Body of pancreas (tissue), 4 donors: ENCODE results near the gene IFIT1B. TPM values are rescaled to one million over a fixed set of nuclear protein-coding genes. Genes with fewer than 3 reads are reported as not detected.

ENCODE experiments used
- ATAC-seq: fragments of 150-250 bp; one replicate; pipeline ENCODE4 v1.9.1; 2016
- DNase-seq, 4 donors: peaks; one replicate each; pipeline ENCODE4 v3.0.0-alpha.2; 2019
- H3K27ac ChIP-seq, 4 donors: fragments of 200-600 bp; sonication (generic); 1 replicate in 3 of 4; 2 replicates in 1 of 4; pipeline versions ENCODE4 v1.5.1 to v1.6.1; 2016 to 2019; ENCODE audit warnings: mild to moderate bottlenecking in 1 of 4, mixed read lengths in 1 of 4, moderate library complexity in 1 of 4
- H3K27me3 ChIP-seq, 2 donors: fragments of 200-600 bp; sonication (generic); one replicate each; pipeline ENCODE4 v1.6.0; 2016; ENCODE audit warnings: mild to moderate bottlenecking in 1 of 2
- H3K36me3 ChIP-seq, 2 donors: fragments of 200-600 bp; sonication (generic); replicated peaks in 1 of 2; 2 replicates each; pipeline ENCODE4 v1.5.1; 2016; ENCODE audit warnings: low read depth in 2 of 2; ENCODE audit not compliant: insufficient read depth in 1 of 2
- H3K4me1 ChIP-seq: fragments of 200-600 bp; sonication (generic); one replicate; pipeline ENCODE4 v1.6.0; 2016
- H3K4me3 ChIP-seq, 2 donors: fragments of 200-600 bp; sonication (generic); 1 replicate in 1 of 2; 2 replicates in 1 of 2; pipeline ENCODE4 v1.5.1; 2016 to 2019
- H3K9me3 ChIP-seq, 3 donors: fragments of 200-600 bp; sonication (generic); 1 replicate in 2 of 3; 2 replicates in 1 of 3; pipeline ENCODE4 v1.5.1; 2016
- CTCF ChIP-seq, 7 experiments: fragments of 450-650 bp in 4 of 7; fragments of 200-600 bp in 3 of 7; sonication (generic) in 3 of 7; IDR thresholded peaks; one replicate each; pipeline ENCODE4 v1.5.1; 2016 to 2019; ENCODE audit warnings: antibody characterized with exemption in 7 of 7
- POLR2A ChIP-seq, 3 donors: fragments of 450-650 bp; IDR thresholded peaks; one replicate each; pipeline ENCODE4 v1.6.1; 2016; ENCODE audit warnings: antibody characterized with exemption in 3 of 3, mild to moderate bottlenecking in 2 of 3
- WGBS, 2 donors: methylation state at CpG; one replicate each; pipeline ENCODE4 v1.1.5; 2017; 5-methylcytosine and 5-hydroxymethylcytosine counted together
- intact Hi-C: fragments of 100-400 bp; cut with DNase I; formaldehyde crosslinking; loops from one replicate; pipeline ENCODE4 v1.15.1; 2023
- total RNA-seq, 2 donors: library from RNA; depleted of rRNA; stranded (reverse); fragments of >200 nt; gene quantifications; one replicate each; pipeline ENCODE4 v1.1.0, GENCODE V29; 2016

The IFIT1B gene
- total RNA-seq, 2 donors from 2014 or later, result not detected

GRCh38 chr10:89362929-89363328 lies 14.9 kb upstream of the IFIT1B start:
- H3K4me3 ChIP-seq, result no peak overlapping the region
- ATAC-seq (no peak), DNase-seq (no peak)
- no peaks in the 10 kb centered on the region for H3K36me3 ChIP-seq
- H3K9me3 ChIP-seq, result no peaks in the 10 kb centered on the region
- peaks cover 7% of the 10 kb centered on the region for H3K4me1 ChIP-seq
- no peak overlapping the region for H3K27ac ChIP-seq
- TF ChIP-seq POLR2A (IDR thresholded peaks at IDR 0.05) (no peak), CTCF (IDR thresholded peaks at IDR 0.05) (no peak)
- no peaks in the 10 kb centered on the region for H3K27me3 ChIP-seq
- intact Hi-C loops, result no loop called here

- no peak for ATAC-seq
- Histone ChIP-seq H3K27me3 (no peaks in the 10 kb centered on the region), H3K36me3 (no peaks in the 10 kb centered on the region), H3K4me3 (no peak overlapping the region), H3K27ac (no peak overlapping the region), H3K9me3 (no peaks in the 10 kb centered on the region), H3K4me1 (peaks cover 8% of the 10 kb centered on the region)
- 74 to 77% methylated on average over 6 of the region's 6 CpGs for WGBS, 2 donors
- intact Hi-C loops, result no loop called here
- DNase-seq, result no peak
- TF ChIP-seq CTCF (IDR thresholded peaks at IDR 0.05), result no peak
- no peak for TF ChIP-seq POLR2A (IDR thresholded peaks at IDR 0.05)
Observed at GRCh38 chr10:89363729-89364442, 14.0 kb upstream of the IFIT1B start.

GRCh38 chr10:89364531-89364930 lies 13.3 kb upstream of the IFIT1B start:
- Histone ChIP-seq H3K27ac (no peak overlapping the region), H3K27me3 (no peaks in the 10 kb centered on the region), H3K36me3 (no peaks in the 10 kb centered on the region), H3K4me1 (peaks cover 14% of the 10 kb centered on the region), H3K9me3 (no peaks in the 10 kb centered on the region), H3K4me3 (no peak overlapping the region)
- 93 to 100% methylated on average over 1 of the region's 1 CpG for WGBS, 2 donors
- intact Hi-C loops, result no loop called here
- no peak for DNase-seq
- TF ChIP-seq POLR2A (IDR thresholded peaks at IDR 0.05), result no peak
- no peak for TF ChIP-seq CTCF (IDR thresholded peaks at IDR 0.05)
- ATAC-seq, result no peak

GRCh38 chr10:89367529-89367928 lies 10.3 kb upstream of the IFIT1B start:
- ATAC-seq (peak; percentile 38), DNase-seq (peak in 1 of 4 donors; percentile 25)
- no peak overlapping the region for H3K4me3 ChIP-seq
- no peaks in the 10 kb centered on the region for H3K27me3 ChIP-seq
- H3K27ac ChIP-seq, result peak overlapping the region in 1 of 4 donors; percentile 36
- intact Hi-C loops, result no loop called here
- no peaks in the 10 kb centered on the region for H3K9me3 ChIP-seq
- WGBS, 2 donors, result 58 to 63% methylated on average over 4 of the region's 4 CpGs
- TF ChIP-seq POLR2A (IDR thresholded peaks at IDR 0.05) (no peak), CTCF (IDR thresholded peaks at IDR 0.05) (no peak)
- H3K4me1 ChIP-seq, result peaks cover 14% of the 10 kb centered on the region
- no peaks in the 10 kb centered on the region for H3K36me3 ChIP-seq

GRCh38 chr10:89368129-89368528 lies 9.7 kb upstream of the IFIT1B start:
- Histone ChIP-seq H3K4me1 (peaks cover 18% of the 10 kb centered on the region), H3K36me3 (no peaks in the 10 kb centered on the region), H3K4me3 (no peak overlapping the region), H3K9me3 (no peaks in the 10 kb centered on the region), H3K27ac (no peak overlapping the region), H3K27me3 (no peaks in the 10 kb centered on the region)
- 38 to 39% methylated on average over 1 of the region's 1 CpG for WGBS, 2 donors
- intact Hi-C loops, result no loop called here
- ATAC-seq, result no peak
- TF ChIP-seq CTCF (IDR thresholded peaks at IDR 0.05) (no peak), POLR2A (IDR thresholded peaks at IDR 0.05) (no peak)
- no peak for DNase-seq
